Mesendoderm (in vitro differentiated cells): ENCODE measurements around the gene RFTN2.
A peak's percentile ranks its signal among the peaks of the same experiment; 100 is the strongest.
"Not testable (repeated sequence)": the region's sequence is repeated elsewhere in the genome, so short reads cannot be mapped to it uniquely, and the experiment has no call there.

Source experiments
- DNase-seq: peaks from one replicate; pipeline ENCODE4 v3.0.0; 2013
- H2AK5ac ChIP-seq: 2 replicates; pipeline ENCODE4 v1.6.1; 2013; ENCODE audit warnings: low read length, inconsistent platforms
- H2BK120ac ChIP-seq: 2 replicates; pipeline ENCODE4 v1.6.1; 2013; ENCODE audit warnings: low read depth, mild to moderate bottlenecking, low read length, moderate library complexity, mixed read lengths
- H2BK15ac ChIP-seq: replicated peaks from 2 replicates; pipeline ENCODE4 v1.6.1; 2013; ENCODE audit warnings: low read depth, mild to moderate bottlenecking, moderate library complexity
- H2BK5ac ChIP-seq: 2 replicates; pipeline ENCODE4 v1.6.1; 2013; ENCODE audit warnings: low read length, inconsistent platforms
- H3K18ac ChIP-seq: 2 replicates; pipeline ENCODE4 v1.6.1; 2013; ENCODE audit warnings: mild to moderate bottlenecking, low read length, mixed read lengths
- H3K23ac ChIP-seq: one replicate; pipeline ENCODE4 v1.6.1; 2013; ENCODE audit warnings: low read length
- H3K27ac ChIP-seq: 2 replicates; pipeline ENCODE4 v1.5.1; 2013; ENCODE audit warnings: low read depth, mild to moderate bottlenecking, inconsistent platforms, low read length, moderate library complexity
- H3K27me3 ChIP-seq: 2 replicates; pipeline ENCODE4 v1.6.1; 2013; ENCODE audit warnings: low read length, control low read depth, mild to moderate bottlenecking, inconsistent platforms; ENCODE audit not compliant: insufficient read depth, poor library complexity
- H3K36me3 ChIP-seq: 2 replicates; pipeline ENCODE4 v1.6.1; 2013; ENCODE audit warnings: low read length, inconsistent platforms; ENCODE audit not compliant: control insufficient read depth, insufficient read depth
- H3K4ac ChIP-seq: one replicate; pipeline ENCODE4 v1.6.1; 2013; ENCODE audit warnings: low read depth, mild to moderate bottlenecking, low read length, moderate library complexity
- H3K4me1 ChIP-seq: 2 replicates; pipeline ENCODE4 v1.6.1; 2013; ENCODE audit warnings: low read depth, low read length, inconsistent platforms; ENCODE audit not compliant: control insufficient read depth
- H3K4me2 ChIP-seq: 2 replicates; pipeline ENCODE4 v1.6.1; 2013; ENCODE audit warnings: low read length
- H3K4me3 ChIP-seq: 2 replicates; pipeline ENCODE4 v1.5.1; 2013; ENCODE audit warnings: mild to moderate bottlenecking, low read length
- H3K56ac ChIP-seq: one replicate; pipeline ENCODE4 v1.6.1; 2013; ENCODE audit warnings: low read length
- H3K79me1 ChIP-seq: 2 replicates; pipeline ENCODE4 v1.6.1; 2013; ENCODE audit warnings: low read length, inconsistent platforms
- H3K79me2 ChIP-seq: 2 replicates; pipeline ENCODE4 v1.6.1; 2013; ENCODE audit warnings: mild to moderate bottlenecking, low read length; ENCODE audit not compliant: control insufficient read depth, insufficient read depth
- H3K9ac ChIP-seq: 2 replicates; pipeline ENCODE4 v1.6.1; 2013; ENCODE audit warnings: low read length, inconsistent platforms
- H4K5ac ChIP-seq: one replicate; pipeline ENCODE4 v1.6.1; 2013; ENCODE audit warnings: low read length
- H4K8ac ChIP-seq: one replicate; pipeline ENCODE4 v1.6.1; 2013; ENCODE audit warnings: low read depth, mild to moderate bottlenecking, control low read depth, low read length, moderate library complexity
- WGBS: extraction: QIAGEN DNeasy Blood & Tissue Kit; methylation state at CpG from one replicate; pipeline ENCODE4 v1.1.7; 2013; ENCODE audit warnings: low lambda C conversion rate, missing lambda C conversion rate; ENCODE audit not compliant: insufficient coverage; ENCODE audit errors: extremely low coverage; 5-methylcytosine and 5-hydroxymethylcytosine counted together

The RFTN2 gene

GRCh38 chr2:197705121-197705911 is 29.9 kb upstream of the RFTN2 start, which contains the start of gene MARS2:
TSS of gene MARS2 (plus strand) at chr2:197705369. CDS start at chr2:197705406, 37 bp downstream.
- H3K18ac ChIP-seq = peak within 1 kb of the TSS; percentile 25
- H3K79me1 ChIP-seq = peaks cover 10% of the 10 kb centered on the region
- WGBS = no CpG with 5 or more reads among the region's 86 CpGs
- H3K4me2 ChIP-seq = peak within 1 kb of the TSS; percentile 92
- peak within 1 kb of the TSS; percentile 41 for H2AK5ac ChIP-seq
- peaks cover 6% of the 10 kb centered on the region for H3K4me1 ChIP-seq
- H2BK15ac ChIP-seq = no peak within 1 kb of the TSS
- H3K79me2 ChIP-seq = peaks cover 41% of the 10 kb centered on the region
- no peak within 1 kb of the TSS for H4K8ac ChIP-seq
- no peak within 1 kb of the TSS for H2BK120ac ChIP-seq
- H3K36me3 ChIP-seq = no peaks in the 10 kb centered on the region
- H3K4me3 ChIP-seq = peak within 1 kb of the TSS; percentile 91
- no peaks in the 10 kb centered on the region for H3K27me3 ChIP-seq
- H3K9ac ChIP-seq = peak within 1 kb of the TSS; percentile 97
- H2BK5ac ChIP-seq = no peak within 1 kb of the TSS
- H3K4ac ChIP-seq = peak within 1 kb of the TSS; percentile 82
- peak; percentile 95 for DNase-seq
- H3K27ac ChIP-seq = peak within 1 kb of the TSS; percentile 66
- H3K23ac ChIP-seq = peak within 1 kb of the TSS; percentile 98
- peak within 1 kb of the TSS; percentile 96 for H3K56ac ChIP-seq
- H4K5ac ChIP-seq = no peak within 1 kb of the TSS

- H3K4me1 ChIP-seq = peaks cover under 1% of the 10 kb centered on the region
- no peak overlapping the region for H2BK15ac ChIP-seq
- peaks cover 10% of the 10 kb centered on the region for H3K79me1 ChIP-seq
- H3K4ac ChIP-seq = peak overlapping the region; percentile 82
- DNase-seq = no peak
- no peak overlapping the region for H3K23ac ChIP-seq
- no peaks in the 10 kb centered on the region for H3K27me3 ChIP-seq
- H3K4me3 ChIP-seq = peak overlapping the region; percentile 44
- no CpG with 5 or more reads among the region's 5 CpGs for WGBS
- H4K8ac ChIP-seq = no peak overlapping the region
- no peak overlapping the region for H4K5ac ChIP-seq
- H3K36me3 ChIP-seq = no peaks in the 10 kb centered on the region
- H2BK5ac ChIP-seq = no peak overlapping the region
- peaks cover 34% of the 10 kb centered on the region for H3K79me2 ChIP-seq
- no peak overlapping the region for H2BK120ac ChIP-seq
- H3K27ac ChIP-seq = no peak overlapping the region
- H3K4me2 ChIP-seq = peak overlapping the region; percentile 37
- no peak overlapping the region for H3K18ac ChIP-seq
- H3K9ac ChIP-seq = peak overlapping the region; percentile 85
- no peak overlapping the region for H2AK5ac ChIP-seq
- peak overlapping the region; percentile 81 for H3K56ac ChIP-seq
These were observed 29.2 kb upstream of the RFTN2 start for GRCh38 chr2:197704434-197705120.

GRCh38 chr2:197700960-197701359 is 25.6 kb upstream of the RFTN2 start:
- no peak overlapping the region for H3K4ac ChIP-seq
- DNase-seq = no peak
- no peak overlapping the region for H3K23ac ChIP-seq
- H3K79me1 ChIP-seq = peaks cover 3% of the 10 kb centered on the region
- H3K4me3 ChIP-seq = no peak overlapping the region
- H3K79me2 ChIP-seq = peaks cover 7% of the 10 kb centered on the region
- H2AK5ac ChIP-seq = no peak overlapping the region
- H3K27me3 ChIP-seq = no peaks in the 10 kb centered on the region
- no peaks in the 10 kb centered on the region for H3K4me1 ChIP-seq
- H3K56ac ChIP-seq = no peak overlapping the region
- no peak overlapping the region for H4K5ac ChIP-seq
- H2BK120ac ChIP-seq = no peak overlapping the region
- no peak overlapping the region for H3K18ac ChIP-seq
- no peak overlapping the region for H2BK5ac ChIP-seq
- WGBS = no CpG with 5 or more reads among the region's 3 CpGs
- no peak overlapping the region for H2BK15ac ChIP-seq
- no peak overlapping the region for H3K4me2 ChIP-seq
- H3K36me3 ChIP-seq = no peaks in the 10 kb centered on the region
- H4K8ac ChIP-seq = no peak overlapping the region
- H3K9ac ChIP-seq = no peak overlapping the region
- H3K27ac ChIP-seq = no peak overlapping the region

GRCh38 chr2:197699724-197700123 is 24.3 kb upstream of the RFTN2 start:
- not testable (repeated sequence) for H3K79me1 ChIP-seq

GRCh38 chr2:197696571-197696970 is 21.2 kb upstream of the RFTN2 start:
- not testable (repeated sequence) for H3K4me2 ChIP-seq, H3K79me2 ChIP-seq, H3K27me3 ChIP-seq, H3K9ac ChIP-seq, H2AK5ac ChIP-seq, H3K27ac ChIP-seq, DNase-seq, H3K79me1 ChIP-seq, H3K36me3 ChIP-seq, H3K56ac ChIP-seq, H4K5ac ChIP-seq, H3K18ac ChIP-seq, H3K4me3 ChIP-seq, H3K4me1 ChIP-seq, H3K4ac ChIP-seq, H2BK5ac ChIP-seq, H4K8ac ChIP-seq, H3K23ac ChIP-seq, H2BK15ac ChIP-seq, H2BK120ac ChIP-seq
- no CpG with 5 or more reads among the region's 29 CpGs for WGBS

More at GRCh38 chr2:197699724-197700123, 24.3 kb upstream of the RFTN2 start:
- not testable (repeated sequence) for H2BK15ac ChIP-seq, H3K4ac ChIP-seq, DNase-seq, H3K4me2 ChIP-seq, H3K9ac ChIP-seq, H3K23ac ChIP-seq, H3K18ac ChIP-seq, H3K27ac ChIP-seq, H2AK5ac ChIP-seq, H3K4me3 ChIP-seq, H3K36me3 ChIP-seq, H2BK120ac ChIP-seq, H4K8ac ChIP-seq, H3K4me1 ChIP-seq, H2BK5ac ChIP-seq, H3K27me3 ChIP-seq, H3K56ac ChIP-seq, H3K79me2 ChIP-seq, H4K5ac ChIP-seq
